Brain microvascular endothelial cell (primary cell): ENCODE results near the gene ACTRT2.

Source experiments
- DNase-seq: peaks from one replicate; pipeline ENCODE4 v3.0.0-alpha.2; 2020
- H3K27ac ChIP-seq: fragments of 250-450 bp; sonication (Bioruptor Pico); 2 replicates; pipeline ENCODE4 v1.5.1; 2020; ENCODE audit warnings: mild to moderate bottlenecking, moderate library complexity
- H3K27me3 ChIP-seq: fragments of 250-450 bp; sonication (Bioruptor Pico); replicated peaks from 2 replicates; pipeline ENCODE4 v1.5.1; 2020; ENCODE audit warnings: mild to moderate bottlenecking
- H3K36me3 ChIP-seq: fragments of 250-450 bp; sonication (Bioruptor Pico); replicated peaks from 2 replicates; pipeline ENCODE4 v1.5.1; 2020; ENCODE audit warnings: mild to moderate bottlenecking
- H3K4me3 ChIP-seq: 2 replicates; pipeline ENCODE4 v1.5.1; 2011; ENCODE audit warnings: low read depth, mild to moderate bottlenecking, control low read depth, low read length, moderate library complexity
- CTCF ChIP-seq: IDR thresholded peaks from 2 replicates; pipeline ENCODE4 v1.5.1; 2011; ENCODE audit warnings: low read depth, mild to moderate bottlenecking, moderate library complexity, low read length, control low read depth, inconsistent platforms; ENCODE audit errors: missing control alignments
- in situ Hi-C: cut with HindIII; loops from 2 replicates; pipeline ENCODE4 v1.10.0; 2017; ENCODE audit warnings: low sequenced_read_pairs, low pct_ligation_motif_present

Gene ACTRT2

GRCh38 chr1:3040004-3040403, 18.7 kb downstream of the ACTRT2 start:
- no peak overlapping the region for H3K27ac ChIP-seq
- no peaks in the 10 kb centered on the region for H3K36me3 ChIP-seq
- TF ChIP-seq CTCF, result no peak
- H3K27me3 ChIP-seq, result no peaks in the 10 kb centered on the region
- in situ Hi-C loops, result no loop called here
- DNase-seq, result no peak
- no peak overlapping the region for H3K4me3 ChIP-seq

GRCh38 chr1:3042481-3042880, 21.2 kb downstream of the ACTRT2 start:
- H3K27ac ChIP-seq, result no peak overlapping the region
- in situ Hi-C loops, result no loop called here
- H3K36me3 ChIP-seq, result no peaks in the 10 kb centered on the region
- no peak for DNase-seq
- no peaks in the 10 kb centered on the region for H3K27me3 ChIP-seq
- no peak for TF ChIP-seq CTCF
- no peak overlapping the region for H3K4me3 ChIP-seq

- no peak overlapping the region for H3K27ac ChIP-seq
- in situ Hi-C loops, result no loop called here
- H3K36me3 ChIP-seq, result no peaks in the 10 kb centered on the region
- no peaks in the 10 kb centered on the region for H3K27me3 ChIP-seq
- no peak for DNase-seq
- H3K4me3 ChIP-seq, result no peak overlapping the region
- no peak for TF ChIP-seq CTCF
Measured at GRCh38 chr1:3049164-3049563, 27.9 kb downstream of the ACTRT2 start.

- Histone ChIP-seq H3K27ac (no peak overlapping the region), H3K4me3 (no peak overlapping the region), H3K27me3 (no peaks in the 10 kb centered on the region), H3K36me3 (no peaks in the 10 kb centered on the region)
- no peak for DNase-seq
- in situ Hi-C loops, result loop anchor here (25.0 kb wide), 1 partner anchor 362 kb away; no protein-coding TSS in a partner anchor
- no peak for TF ChIP-seq CTCF
Measured at GRCh38 chr1:3049905-3050304, 28.6 kb downstream of the ACTRT2 start.

- in situ Hi-C loops, result loop anchor here (25.0 kb wide), 1 partner anchor 362 kb away; no protein-coding TSS in a partner anchor
- Histone ChIP-seq H3K27ac (no peak overlapping the region), H3K36me3 (no peaks in the 10 kb centered on the region), H3K4me3 (no peak overlapping the region), H3K27me3 (no peaks in the 10 kb centered on the region)
- no peak for DNase-seq
- TF ChIP-seq CTCF, result no peak
Measured at GRCh38 chr1:3050603-3051002, 29.3 kb downstream of the ACTRT2 start.
